ENCODE measurements around the gene C2CD2. TPM values are rescaled to one million over a fixed set of nuclear protein-coding genes. Genes with fewer than 3 reads are reported as not detected.
A peak's percentile ranks its signal among the peaks of the same experiment; 100 is the strongest.

The C2CD2 gene
- total and polyA plus RNA-seq, 2 of the 8 experiments (the other 6 are each of a cell fraction or from before 2014, with no cell fraction given) = 10.4 to 13.0 TPM

- Histone ChIP-seq H2BK12ac (ENCODE audit: low read depth, low read length) (no peak overlapping the region), H2AK5ac (ENCODE audit: low read depth, low read length) (no peak overlapping the region), H2BK120ac (replicated peaks; ENCODE audit: low read depth, low read length) (no peak overlapping the region), H3K27ac (ENCODE audit: low read depth, low read length) (no peak overlapping the region), H3K79me1 (ENCODE audit: low read depth, low read length) (peaks cover 2% of the 10 kb centered on the region; the same call in 1 of the 2 replicates), H3K4me3 (ENCODE audit: extremely low read depth in 1 of 4, insufficient read depth in 2 of 4, low read depth in 3 of 4, low read length in 4 of 4) (no peak overlapping the region), H3K23me2 (ENCODE audit: low read depth, low read length) (no peaks in the 10 kb centered on the region), H3K9me3 (ENCODE audit: insufficient read depth in 2 of 2, low read depth in 1 of 2, low read length in 1 of 2) (no peaks in the 10 kb centered on the region), H2AFZ (ENCODE audit: low read length) (no peak overlapping the region), H3K18ac (ENCODE audit: extremely low read depth, low read length) (no peak overlapping the region), H3K23ac (ENCODE audit: insufficient read length) (no peak overlapping the region), H4K5ac (ENCODE audit: insufficient read length, low read depth, low read length) (no peak overlapping the region), H2BK20ac (ENCODE audit: low read length) (no peak overlapping the region), H4K20me1 (replicated peaks in 1 of 2; ENCODE audit: control insufficient read depth in 1 of 2, insufficient read depth in 2 of 2, low read length in 2 of 2) (peaks cover 0 to 1% of the 10 kb centered on the region in 2 experiments), H3K4me1 (replicated peaks in 1 of 4; ENCODE audit: control insufficient read depth in 3 of 4, insufficient read depth in 4 of 4, low read length in 3 of 4) (peaks cover 0 to 3% (median 0%) of the 10 kb centered on the region in 4 experiments; a peak in 2 of 7 replicates), H3K9ac (replicated peaks in 1 of 4; ENCODE audit: extremely low read depth in 1 of 4, low read depth in 3 of 4, low read length in 3 of 4) (no peak overlapping the region; a peak in 1 of 7 replicates), H2BK5ac (ENCODE audit: low read depth, low read length) (no peak overlapping the region), H3K4me2 (ENCODE audit: insufficient read depth in 1 of 2, low read depth in 2 of 2, low read length in 2 of 2) (no peak overlapping the region), H4K91ac (replicated peaks; ENCODE audit: insufficient read length, low read length) (peak overlapping the region; percentile 17), H3K4ac (replicated peaks; ENCODE audit: insufficient read length, low read depth, low read length) (no peak overlapping the region), H3K14ac (ENCODE audit: insufficient read length) (no peak overlapping the region), H3K79me2 (ENCODE audit: control insufficient read depth in 1 of 2, insufficient read depth in 2 of 2, low read length in 2 of 2) (peaks cover 0 to 16% of the 10 kb centered on the region in 2 experiments; a peak in 2 of 4 replicates), H2BK15ac (ENCODE audit: low read length) (no peak overlapping the region), H3K36me3 (ENCODE audit: control insufficient read depth in 2 of 4, insufficient read depth in 4 of 4, low read length in 3 of 4) (peaks cover 0 to 2% (median 0%) of the 10 kb centered on the region in 4 experiments; a peak in 2 of 8 replicates), H3K56ac (replicated peaks; ENCODE audit: insufficient read length, low read depth, low read length) (no peak overlapping the region), H4K8ac (ENCODE audit: extremely low read depth, insufficient read depth, low read length) (no peak overlapping the region), H3K27me3 (replicated peaks in 1 of 4; ENCODE audit: control insufficient read depth in 3 of 4, extremely low read depth in 1 of 4, insufficient read depth in 3 of 4, low read length in 3 of 4) (no peaks in the 10 kb centered on the region)
- DNase-seq (ENCODE audit: low read depth in 1 of 2, low spot score in 2 of 2) = peak in 1 of 2 experiments; percentile 15
- ChIA-PET POLR2A (ENCODE audit: partially characterized antibody) (interaction anchor here (1.1 kb wide), 1 partner anchor 11 kb away, joined by 3 read pairs; no protein-coding TSS in a partner anchor), CTCF (ENCODE audit: partially characterized antibody) (interaction anchor here (0.6 to 3.2 kb wide), 5 partner anchors 8 to 76 kb away, joined by 3 to 11 read pairs (median 3); no protein-coding TSS in a partner anchor)
- FAIRE-seq = no peak
- WGBS, 2 experiments (ENCODE audit: extremely low coverage in 1 of 2, insufficient coverage in 1 of 2, insufficient read length in 1 of 2, insufficient replicate concordance in 2 of 2, low coverage in 1 of 2, low lambda C conversion rate in 2 of 2, missing lambda C conversion rate in 1 of 2) = 81% methylated on average over 17 of the region's 17 CpGs; no CpG with 5 or more reads in 1 of the 2 experiments
- no peak for TF ChIP-seq HDAC6 (IDR thresholded peaks at IDR 0.05; ENCODE audit: low read depth, low read length)
- peak; percentile 13 to 32; a peak in 2 of 4 replicates for TF ChIP-seq RAD21 (IDR thresholded peaks at IDR 0.05 in 1 of 2, conservative IDR thresholded peaks at IDR 0.05 in 1 of 2; ENCODE audit: low read depth in 2 of 2, low read length in 2 of 2)
- TF ChIP-seq ATF3 (IDR thresholded peaks at IDR 0.05; ENCODE audit: insufficient read depth, low read depth, low read length) = no peak
- no peak for TF ChIP-seq JUND (IDR thresholded peaks at IDR 0.05; ENCODE audit: low read length)
- peak; percentile 13 to 43 (median 40); a peak in 3 of 4 replicates for TF ChIP-seq CTCF (IDR thresholded peaks at IDR 0.05; ENCODE audit: control extremely low read depth in 1 of 3, insufficient read depth in 1 of 3, low read depth in 1 of 3, low read length in 3 of 3)
- no peak for TF ChIP-seq EZH2 (IDR thresholded peaks at IDR 0.05; ENCODE audit: low read depth, low read length, severe bottlenecking)
- no peak for TF ChIP-seq CHD2 (IDR thresholded peaks at IDR 0.05; ENCODE audit: low read length)
- TF ChIP-seq TBP (IDR thresholded peaks at IDR 0.05; ENCODE audit: low read depth, low read length) = no peak
- TF ChIP-seq, protein P1, sequence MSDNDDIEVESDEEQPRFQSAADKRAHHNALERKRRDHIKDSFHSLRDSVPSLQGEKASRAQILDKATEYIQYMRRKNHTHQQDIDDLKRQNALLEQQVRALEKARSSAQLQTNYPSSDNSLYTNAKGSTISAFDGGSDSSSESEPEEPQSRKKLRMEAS (IDR thresholded peaks at IDR 0.05) = 0 out of 2 replicates have a peak, but pooled peaks have one; percentile 14
These were observed 91.8 kb downstream of the C2CD2 start for GRCh38 chr21:41861987-41862386.
